ENCODE results near the gene GSTT2B. TPM values are rescaled to one million over a fixed set of nuclear protein-coding genes. Genes with fewer than 3 reads are reported as not detected.
A peak's percentile ranks its signal among the peaks of the same experiment; 100 is the strongest.

GSTT2B gene
- total and polyA plus RNA-seq, 2 donors (not counting 1 experiment from before 2014, with no cell fraction given) = not detected

GRCh38 chr22:23926561-23926960 is 34.4 kb downstream of the GSTT2B start:
- no peak overlapping the region for H3K27ac ChIP-seq (ENCODE audit: low read length in 2 of 2)
- H4K20me1 ChIP-seq (ENCODE audit: control insufficient read depth, insufficient read depth, low read length, poor library complexity, severe bottlenecking) = no peaks in the 10 kb centered on the region
- CTCF ChIA-PET = interaction anchor here (0.5 to 0.6 kb wide), 2 partner anchors 63 to 189 kb away, joined by 3 to 4 read pairs; no protein-coding TSS in a partner anchor
- Mint-ChIP-seq H3K9me3 (ENCODE audit: insufficient read depth) (peaks cover 4% of the 10 kb centered on the region), H3K4me3 (no peak overlapping the region), H3K4me1 (peaks cover 13% of the 10 kb centered on the region), H3K27me3 (no peaks in the 10 kb centered on the region), H3K27ac (no peak overlapping the region)
- H3K27me3 ChIP-seq (replicated peaks in 1 of 4; ENCODE audit: control extremely low read depth in 1 of 4, control insufficient read depth in 3 of 4, insufficient read depth in 4 of 4, low read length in 3 of 4) = peaks cover 0 to 2% (median 0%) of the 10 kb centered on the region in 4 experiments
- peaks cover 0 to 54% of the 10 kb centered on the region in 2 experiments for H3K36me3 ChIP-seq (replicated peaks in 1 of 2; ENCODE audit: control extremely low read depth in 1 of 2, control insufficient read depth in 1 of 2, extremely low read depth in 1 of 2, insufficient read depth in 2 of 2, low read length in 1 of 2)
- H3K4me1 ChIP-seq (ENCODE audit: control insufficient read depth in 2 of 2, insufficient read depth in 2 of 2, low read length in 2 of 2) = peaks cover 6 to 12% of the 10 kb centered on the region in 2 donors
- POLR2A ChIA-PET = no interaction called here
- no peak overlapping the region for H3K9ac ChIP-seq (ENCODE audit: low read length)
- ATAC-seq (ENCODE audit: low read depth) (no peak), DNase-seq (peak; percentile 0)
- H3K79me2 ChIP-seq (ENCODE audit: control insufficient read depth, insufficient read depth, low read length) = peaks cover 38% of the 10 kb centered on the region
- H3K4me3 ChIP-seq (ENCODE audit: control extremely low read depth in 1 of 5, extremely low read depth in 1 of 5, insufficient read depth in 1 of 5, low read depth in 2 of 5, low read length in 4 of 5) = no peak overlapping the region
- WGBS (ENCODE audit: insufficient coverage) = 97% methylated on average over 7 of the region's 14 CpGs
- TF ChIP-seq, protein P1, sequence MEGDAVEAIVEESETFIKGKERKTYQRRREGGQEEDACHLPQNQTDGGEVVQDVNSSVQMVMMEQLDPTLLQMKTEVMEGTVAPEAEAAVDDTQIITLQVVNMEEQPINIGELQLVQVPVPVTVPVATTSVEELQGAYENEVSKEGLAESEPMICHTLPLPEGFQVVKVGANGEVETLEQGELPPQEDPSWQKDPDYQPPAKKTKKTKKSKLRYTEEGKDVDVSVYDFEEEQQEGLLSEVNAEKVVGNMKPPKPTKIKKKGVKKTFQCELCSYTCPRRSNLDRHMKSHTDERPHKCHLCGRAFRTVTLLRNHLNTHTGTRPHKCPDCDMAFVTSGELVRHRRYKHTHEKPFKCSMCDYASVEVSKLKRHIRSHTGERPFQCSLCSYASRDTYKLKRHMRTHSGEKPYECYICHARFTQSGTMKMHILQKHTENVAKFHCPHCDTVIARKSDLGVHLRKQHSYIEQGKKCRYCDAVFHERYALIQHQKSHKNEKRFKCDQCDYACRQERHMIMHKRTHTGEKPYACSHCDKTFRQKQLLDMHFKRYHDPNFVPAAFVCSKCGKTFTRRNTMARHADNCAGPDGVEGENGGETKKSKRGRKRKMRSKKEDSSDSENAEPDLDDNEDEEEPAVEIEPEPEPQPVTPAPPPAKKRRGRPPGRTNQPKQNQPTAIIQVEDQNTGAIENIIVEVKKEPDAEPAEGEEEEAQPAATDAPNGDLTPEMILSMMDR (IDR thresholded peaks at IDR 0.05) = no peak
- TF ChIP-seq EZH2 (IDR thresholded peaks at IDR 0.05; ENCODE audit: borderline replicate concordance, insufficient read depth, low read depth, low read length, poor library complexity, severe bottlenecking) = no peak
- no peak overlapping the region for H2AFZ ChIP-seq (ENCODE audit: insufficient read depth, low read depth, low read length, poor library complexity, severe bottlenecking)
- no peak overlapping the region for H3K4me2 ChIP-seq (replicated peaks; ENCODE audit: low read depth, low read length, poor library complexity, severe bottlenecking)
- intact Hi-C loops (cut with micrococcal nuclease) = no loop called here
- peaks cover 0 to 32% (median 9%) of the 10 kb centered on the region in 3 donors for H3K9me3 ChIP-seq (ENCODE audit: control extremely low read depth in 1 of 3, control insufficient read depth in 2 of 3, insufficient read depth in 1 of 3, low read length in 2 of 3)

DNA sequence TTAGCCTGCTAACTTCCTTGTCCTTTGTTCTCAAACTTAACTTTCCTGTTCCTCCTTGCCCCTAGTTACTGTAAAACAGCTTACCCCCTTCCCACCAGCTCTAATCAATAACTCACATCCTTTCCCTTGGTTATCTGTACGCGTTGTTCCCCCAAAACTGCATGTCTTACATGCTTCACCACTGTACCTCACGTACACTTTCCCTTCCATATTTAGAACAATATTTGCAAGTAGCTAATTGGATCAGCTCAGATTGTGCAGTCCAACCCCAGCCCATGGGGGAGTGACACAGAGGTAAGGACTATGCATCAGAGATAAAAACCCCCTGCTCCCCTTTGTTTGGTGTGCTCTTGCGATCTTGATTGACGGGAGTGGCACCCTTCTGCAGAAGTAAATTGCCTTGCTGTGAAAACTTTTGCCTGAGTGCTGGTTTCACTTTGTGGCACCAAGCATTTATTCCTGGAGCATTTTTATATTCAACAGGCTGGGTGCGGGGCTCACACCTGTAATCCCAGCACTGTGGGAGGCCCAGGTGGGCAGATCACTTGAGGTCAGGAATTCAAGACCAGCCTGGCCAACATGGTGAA is 35.9 kb downstream of the GSTT2B start:
- Mint-ChIP-seq H3K4me3 (no peak overlapping the region), H3K9me3 (ENCODE audit: insufficient read depth) (peaks cover 4% of the 10 kb centered on the region), H3K27ac (peak overlapping the region; percentile 50), H3K27me3 (no peaks in the 10 kb centered on the region), H3K4me1 (peaks cover 13% of the 10 kb centered on the region)
- H3K27ac ChIP-seq (ENCODE audit: low read length in 2 of 2) = no peak overlapping the region
- H3K36me3 ChIP-seq (replicated peaks in 1 of 2; ENCODE audit: control extremely low read depth in 1 of 2, control insufficient read depth in 1 of 2, extremely low read depth in 1 of 2, insufficient read depth in 2 of 2, low read length in 1 of 2) = peaks cover 0 to 49% of the 10 kb centered on the region in 2 experiments
- H3K4me2 ChIP-seq (replicated peaks; ENCODE audit: low read depth, low read length, poor library complexity, severe bottlenecking) = no peak overlapping the region
- 92% methylated on average over 4 of the region's 6 CpGs for WGBS (ENCODE audit: insufficient coverage)
- no peak overlapping the region for H2AFZ ChIP-seq (ENCODE audit: insufficient read depth, low read depth, low read length, poor library complexity, severe bottlenecking)
- peaks cover 36% of the 10 kb centered on the region for H3K79me2 ChIP-seq (ENCODE audit: control insufficient read depth, insufficient read depth, low read length)
- ChIA-PET POLR2A (no interaction called here), CTCF (no interaction called here)
- H4K20me1 ChIP-seq (ENCODE audit: control insufficient read depth, insufficient read depth, low read length, poor library complexity, severe bottlenecking) = no peaks in the 10 kb centered on the region
- H3K9ac ChIP-seq (ENCODE audit: low read length) = no peak overlapping the region
- intact Hi-C loops (cut with micrococcal nuclease) = no loop called here
- peaks cover 0 to 28% (median 9%) of the 10 kb centered on the region in 3 donors for H3K9me3 ChIP-seq (ENCODE audit: control extremely low read depth in 1 of 3, control insufficient read depth in 2 of 3, insufficient read depth in 1 of 3, low read length in 2 of 3)
- TF ChIP-seq, protein P1 (IDR thresholded peaks at IDR 0.05) = no peak
- no peak for TF ChIP-seq EZH2 (IDR thresholded peaks at IDR 0.05; ENCODE audit: borderline replicate concordance, insufficient read depth, low read depth, low read length, poor library complexity, severe bottlenecking)
- DNase-seq (peak; percentile 6), ATAC-seq (ENCODE audit: low read depth) (no peak)
- peaks cover 0 to 2% (median 0%) of the 10 kb centered on the region in 4 experiments for H3K27me3 ChIP-seq (replicated peaks in 1 of 4; ENCODE audit: control extremely low read depth in 1 of 4, control insufficient read depth in 3 of 4, insufficient read depth in 4 of 4, low read length in 3 of 4)
- H3K4me3 ChIP-seq (ENCODE audit: control extremely low read depth in 1 of 5, extremely low read depth in 1 of 5, insufficient read depth in 1 of 5, low read depth in 2 of 5, low read length in 4 of 5) = no peak overlapping the region
- peaks cover 6 to 12% of the 10 kb centered on the region in 2 donors for H3K4me1 ChIP-seq (ENCODE audit: control insufficient read depth in 2 of 2, insufficient read depth in 2 of 2, low read length in 2 of 2)

Data from B cell (primary cell).